Measurements from ENCODE around the gene SYPL1.

SYPL1 gene

DNA sequence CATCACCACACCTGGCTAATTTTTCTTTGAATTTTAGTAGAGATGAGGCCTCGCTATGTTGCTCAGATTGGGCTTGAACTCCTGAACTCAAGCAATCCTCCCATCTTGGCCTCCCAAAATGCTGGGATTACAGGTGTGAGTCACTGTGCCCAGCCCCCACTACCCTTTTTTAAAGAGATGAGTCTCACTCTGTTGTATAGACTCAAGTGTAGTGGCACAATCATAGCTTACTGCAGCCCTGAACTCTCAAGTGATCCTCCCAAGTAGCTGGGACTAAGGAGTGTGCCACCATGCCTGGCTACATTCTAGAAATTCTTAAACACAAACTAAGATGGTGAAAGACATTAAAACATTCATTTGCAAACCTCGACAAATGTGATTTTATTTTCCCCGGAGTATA, 12.6 kb downstream of the SYPL1 start:
- no peak overlapping the region for H3K4me3 ChIP-seq (ENCODE audit: low read depth, low read length)
- no peak for DNase-seq (ENCODE audit: low read depth)

DNA sequence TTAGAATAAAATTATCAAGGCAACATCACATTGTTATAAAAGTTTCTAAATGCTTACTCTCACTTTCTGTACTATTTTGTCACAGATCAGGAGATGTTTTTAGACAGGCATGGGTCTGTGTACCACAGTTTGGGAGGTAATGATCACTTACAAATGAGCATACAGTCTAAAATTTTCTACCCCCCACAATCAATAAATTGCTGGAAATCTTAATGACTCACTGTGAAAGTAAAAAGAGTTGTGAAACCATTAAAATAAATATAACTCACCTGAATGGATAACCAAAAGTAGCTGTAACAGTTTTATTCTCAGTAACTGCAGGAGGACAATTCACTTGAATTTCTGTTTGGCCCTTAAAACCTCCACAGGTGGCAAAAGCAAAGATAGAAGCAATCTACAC, 13.2 kb downstream of the SYPL1 start:
- no peak for DNase-seq (ENCODE audit: low read depth)
- no peak overlapping the region for H3K4me3 ChIP-seq (ENCODE audit: low read depth, low read length)

DNA sequence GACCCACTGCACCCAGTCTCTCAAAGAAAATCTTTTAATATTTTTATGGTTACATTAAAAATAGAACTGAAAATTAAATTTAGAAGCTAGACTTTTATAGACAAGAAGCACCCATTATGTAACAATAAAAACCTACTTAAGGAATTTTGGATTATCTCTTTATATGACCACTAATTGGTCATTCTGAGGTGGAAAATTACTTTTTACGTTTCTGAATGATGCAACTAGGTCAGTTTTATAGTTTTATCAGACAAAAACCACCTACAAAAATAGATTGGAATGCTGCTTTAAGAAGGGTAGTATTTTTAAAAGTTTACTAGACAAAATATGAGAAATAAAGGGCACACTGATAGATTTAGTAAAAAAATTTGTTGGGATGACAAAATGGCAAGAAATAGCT, 16.5 kb downstream of the SYPL1 start:
- no peak for DNase-seq (ENCODE audit: low read depth)
- no peak overlapping the region for H3K4me3 ChIP-seq (ENCODE audit: low read depth, low read length)

DNA sequence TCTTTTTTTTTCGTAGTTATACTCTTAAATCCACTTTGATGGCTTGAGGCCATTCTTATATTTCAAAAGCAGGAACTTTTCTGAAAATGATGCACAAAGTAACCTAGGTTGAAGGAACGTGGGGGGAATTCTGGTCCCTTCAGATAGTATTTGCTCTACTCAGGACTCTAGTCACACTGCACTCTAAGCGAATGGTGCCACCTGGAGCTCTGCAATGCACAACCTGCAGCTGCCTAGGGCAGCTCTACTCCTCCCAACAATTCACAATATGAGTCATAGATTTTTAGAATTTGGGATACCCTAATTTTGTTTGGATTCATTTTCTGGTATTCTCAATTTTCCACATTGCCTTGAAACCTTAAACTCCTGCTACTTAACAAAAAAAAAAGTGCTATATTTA, 17.3 kb downstream of the SYPL1 start:
- DNase-seq (ENCODE audit: low read depth) = no peak

DNA sequence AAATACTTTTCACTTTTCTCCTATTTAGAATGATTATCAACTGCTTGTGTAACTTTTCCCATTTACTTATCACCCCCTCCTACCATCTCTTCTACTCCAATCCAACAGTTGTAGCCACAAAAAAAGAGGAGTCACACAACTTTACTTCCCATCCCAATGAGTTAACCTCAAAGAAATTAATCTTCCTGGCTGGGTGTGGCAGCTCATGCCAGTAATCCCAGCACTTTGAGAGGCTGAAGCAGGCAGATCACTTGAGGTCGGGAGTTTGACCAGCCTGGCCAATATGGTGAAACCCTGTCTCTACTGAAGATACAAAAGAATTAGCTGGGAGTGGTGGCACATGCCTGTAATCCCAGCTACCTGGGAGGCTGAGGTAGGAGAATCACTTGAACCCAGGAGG, 19.9 kb downstream of the SYPL1 start:
- H3K4me3 ChIP-seq (ENCODE audit: low read depth, low read length) = no peak overlapping the region
- no peak for DNase-seq (ENCODE audit: low read depth)

More for the DNA sequence above, 17.3 kb downstream of the SYPL1 start:
- H3K4me3 ChIP-seq (ENCODE audit: low read depth, low read length) = no peak overlapping the region

DNA sequence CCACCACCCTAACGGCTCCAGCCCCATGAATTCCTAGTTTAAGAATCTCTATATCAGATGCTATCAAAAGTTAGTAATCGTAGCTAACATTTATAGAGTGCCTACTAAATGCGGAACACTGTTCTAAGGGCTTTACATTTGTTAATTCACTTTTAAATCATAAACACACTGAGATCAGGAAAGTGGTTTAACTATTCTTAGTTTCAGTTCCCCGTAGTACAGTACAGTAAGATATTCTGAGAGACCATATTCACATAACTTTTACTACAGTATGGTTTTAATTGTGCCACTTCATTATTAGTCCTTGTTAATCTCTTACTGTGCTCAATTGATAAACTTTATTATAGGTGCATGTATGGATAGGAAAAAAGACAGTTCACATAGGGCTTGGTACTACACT, 22.5 kb downstream of the SYPL1 start:
- DNase-seq (ENCODE audit: low read depth) = no peak
- H3K4me3 ChIP-seq (ENCODE audit: low read depth, low read length) = no peak overlapping the region

DNA sequence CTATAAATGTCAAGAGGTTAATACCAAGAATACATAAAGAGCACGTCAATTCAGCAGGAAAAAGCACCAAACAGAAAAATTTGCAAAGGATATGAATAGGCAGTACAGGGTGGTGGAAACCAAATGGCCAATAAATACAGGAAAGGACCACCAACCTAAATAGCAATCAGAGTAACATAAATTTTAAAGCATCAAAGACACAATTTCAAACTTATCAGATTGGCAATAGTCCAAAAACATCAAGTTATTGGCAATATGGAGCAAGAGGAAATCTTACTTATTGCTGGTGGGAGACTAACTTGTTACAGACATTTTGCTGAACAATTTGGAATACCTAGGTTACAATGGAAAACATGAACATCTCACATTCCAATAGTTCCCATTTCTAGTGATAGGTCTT, 24.1 kb downstream of the SYPL1 start:
- DNase-seq (ENCODE audit: low read depth) = no peak
- H3K4me3 ChIP-seq (ENCODE audit: low read depth, low read length) = no peak overlapping the region

DNA sequence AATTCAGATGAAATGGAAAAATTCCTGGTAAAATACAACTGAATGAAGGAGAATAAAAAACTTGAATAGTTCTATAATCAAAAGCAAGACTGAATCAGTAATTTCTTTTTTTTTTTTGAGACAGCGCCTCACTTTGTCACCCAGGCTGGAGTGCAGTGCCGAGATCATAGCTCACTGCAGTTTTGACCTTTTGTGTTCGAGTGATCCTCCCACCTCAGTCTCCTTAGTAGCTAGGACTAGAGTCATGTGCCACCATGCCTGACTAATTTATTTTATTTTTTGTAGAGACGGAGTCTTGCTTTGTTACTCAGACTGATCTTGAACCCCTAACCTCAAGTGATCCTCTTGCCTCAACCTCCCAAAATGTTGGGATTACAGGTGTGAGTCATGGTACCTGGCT, 26.1 kb downstream of the SYPL1 start:
- no peak for DNase-seq (ENCODE audit: low read depth)
- no peak overlapping the region for H3K4me3 ChIP-seq (ENCODE audit: low read depth, low read length)

DNA sequence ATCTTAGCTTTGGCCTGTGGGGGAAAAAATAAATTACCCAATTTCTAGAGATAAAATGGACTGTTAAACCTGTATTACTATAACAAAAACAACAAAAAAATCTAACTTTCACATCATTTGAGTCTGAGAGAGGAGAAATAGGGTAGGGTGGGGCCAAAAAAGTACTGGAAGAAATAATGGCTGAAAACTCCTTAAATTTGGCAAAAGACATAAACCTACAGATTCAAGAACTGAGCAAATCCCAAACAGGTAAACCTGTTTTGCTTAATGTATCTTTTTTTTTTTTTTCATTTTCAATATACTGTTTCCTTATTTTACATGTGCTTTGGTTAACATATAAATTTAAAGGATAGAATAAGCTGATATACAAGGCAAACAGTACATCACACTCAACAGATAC, 27.1 kb downstream of the SYPL1 start:
- H3K4me3 ChIP-seq (ENCODE audit: low read depth, low read length) = no peak overlapping the region
- DNase-seq (ENCODE audit: low read depth) = no peak

DNA sequence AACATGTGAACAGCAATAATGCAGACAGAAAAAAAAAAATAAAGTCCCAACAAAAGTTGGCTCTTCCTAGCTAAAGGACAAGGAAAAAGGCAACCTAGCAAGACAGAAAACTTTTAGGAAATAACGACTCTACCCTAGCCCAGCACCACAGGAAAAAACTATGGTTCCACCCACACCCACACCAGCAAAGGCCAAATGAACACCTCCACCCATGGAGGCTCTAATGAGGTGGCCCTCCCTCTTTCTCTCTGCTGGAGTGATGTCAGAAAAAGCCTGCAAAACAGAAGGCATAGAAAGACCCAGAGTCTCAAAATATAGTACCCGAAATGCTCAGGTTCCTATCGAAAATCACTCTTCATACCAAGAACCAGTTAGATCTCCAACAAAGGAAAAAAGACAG, 28.4 kb downstream of the SYPL1 start:
- no peak for DNase-seq (ENCODE audit: low read depth)
- no peak overlapping the region for H3K4me3 ChIP-seq (ENCODE audit: low read depth, low read length)

DNA sequence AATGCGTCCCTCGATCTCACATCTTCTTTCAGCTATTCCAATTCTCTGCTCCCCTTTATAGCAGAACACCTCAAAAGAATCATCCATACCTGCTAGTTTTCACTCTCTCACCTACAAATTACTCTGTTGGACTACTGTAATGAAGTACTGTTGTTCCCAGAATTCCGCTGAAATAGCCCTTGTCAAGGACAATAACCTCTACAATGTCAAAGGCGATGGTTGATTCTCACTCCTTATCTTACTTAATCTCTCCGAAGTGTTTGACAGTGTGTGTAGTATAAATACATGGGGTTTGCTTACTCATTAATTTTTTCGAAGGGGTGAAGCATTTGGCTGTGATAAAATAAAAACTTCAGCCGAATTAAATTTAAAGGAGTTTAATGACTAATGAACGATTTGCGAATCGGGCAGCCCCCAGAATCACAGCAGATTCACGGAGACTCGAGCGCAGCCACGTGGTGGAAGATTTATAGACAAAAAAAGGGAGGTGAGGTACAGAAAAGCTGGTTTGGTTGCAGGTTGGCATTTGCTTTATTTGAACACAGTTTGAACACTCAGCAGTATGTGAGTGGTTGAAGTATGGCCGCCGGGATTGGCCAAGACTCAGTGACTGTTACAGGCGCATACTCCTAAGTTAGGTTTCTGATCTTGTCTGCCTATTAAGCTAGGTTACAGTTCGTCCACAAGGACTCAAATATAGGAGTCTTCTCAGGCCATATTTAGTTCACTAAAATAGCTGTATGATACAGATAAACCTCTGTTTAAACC, 29.8 kb downstream of the SYPL1 start:
- DNase-seq (ENCODE audit: low read depth) = no peak
- no peak overlapping the region for H3K4me3 ChIP-seq (ENCODE audit: low read depth, low read length)

DNA sequence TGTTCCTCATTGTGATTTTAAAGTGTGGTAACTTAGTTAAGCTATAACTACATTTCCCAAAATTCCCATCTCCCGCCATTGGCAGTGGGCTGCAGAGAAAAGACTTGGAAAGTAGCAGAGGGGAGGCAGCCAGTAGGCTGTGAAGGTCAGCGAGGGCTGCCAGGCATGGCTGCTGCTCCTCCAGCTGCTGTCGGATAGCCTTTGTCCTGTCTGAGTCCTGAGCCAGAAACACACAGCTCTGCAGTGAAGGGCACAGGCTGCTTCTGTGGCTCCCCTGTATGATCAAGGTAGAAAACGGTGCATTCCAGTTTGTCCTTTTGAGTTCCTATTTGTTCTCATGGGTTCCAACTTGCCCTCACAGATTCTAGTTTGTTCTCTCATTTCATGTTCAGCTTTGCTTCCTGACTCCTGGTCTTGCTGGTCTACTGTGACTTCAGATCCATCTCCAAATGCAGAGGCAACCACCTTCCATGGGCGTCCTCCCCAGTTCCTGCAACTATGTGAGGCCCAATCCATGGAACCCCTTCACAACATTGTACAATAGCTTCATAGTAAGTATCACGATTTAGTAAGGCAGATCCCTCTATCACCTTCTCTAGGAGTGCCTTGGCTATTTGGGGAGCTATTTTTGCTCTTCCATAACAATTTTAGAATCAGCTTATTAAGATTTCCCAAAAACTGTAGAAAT, 31.7 kb downstream of the SYPL1 start:
- no peak for DNase-seq (ENCODE audit: low read depth)

DNA sequence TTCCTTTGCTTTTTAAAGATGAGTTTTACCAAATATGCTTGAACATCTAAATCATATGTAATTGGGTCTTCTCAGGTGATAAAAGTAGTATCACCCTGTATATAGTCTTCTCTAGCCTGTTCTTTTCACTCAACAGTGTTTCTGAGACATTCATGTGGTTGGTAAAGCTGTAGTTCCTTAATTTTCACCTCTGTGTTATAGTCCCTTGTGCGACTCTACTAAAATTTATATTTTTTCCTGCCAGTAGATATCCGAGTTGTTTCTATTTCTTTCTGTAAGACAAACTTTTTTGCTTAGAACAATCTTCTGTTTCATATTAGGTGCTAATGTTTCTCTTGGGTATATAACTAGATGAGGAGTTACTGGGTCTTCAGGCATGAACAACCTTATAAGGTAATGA, 35.6 kb downstream of the SYPL1 start:
- no peak for DNase-seq (ENCODE audit: low read depth)
- H3K4me3 ChIP-seq (ENCODE audit: low read depth, low read length) = no peak overlapping the region

More for the DNA sequence above, 31.7 kb downstream of the SYPL1 start:
- H3K4me3 ChIP-seq (ENCODE audit: low read depth, low read length) = no peak overlapping the region

DNA sequence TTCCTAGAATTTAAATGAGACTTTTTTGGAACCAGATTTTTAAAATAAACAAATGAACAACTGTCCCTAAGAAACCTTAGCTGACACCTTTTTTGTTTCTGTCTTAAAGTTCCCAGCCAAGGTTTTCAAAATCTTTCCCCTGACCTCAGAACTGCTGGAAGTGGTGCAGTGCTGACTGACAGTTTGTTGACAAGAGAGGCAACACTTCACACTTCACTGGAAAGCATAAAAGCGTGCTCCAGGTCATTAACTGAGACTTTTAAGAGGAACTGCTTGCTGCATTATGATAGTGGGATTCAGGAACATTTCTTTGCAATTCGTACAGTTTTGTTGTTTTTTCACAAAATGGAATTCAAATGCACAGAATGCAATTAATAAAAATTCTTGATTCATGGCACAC, 36.2 kb downstream of the SYPL1 start:
- DNase-seq (ENCODE audit: low read depth) = no peak

DNA sequence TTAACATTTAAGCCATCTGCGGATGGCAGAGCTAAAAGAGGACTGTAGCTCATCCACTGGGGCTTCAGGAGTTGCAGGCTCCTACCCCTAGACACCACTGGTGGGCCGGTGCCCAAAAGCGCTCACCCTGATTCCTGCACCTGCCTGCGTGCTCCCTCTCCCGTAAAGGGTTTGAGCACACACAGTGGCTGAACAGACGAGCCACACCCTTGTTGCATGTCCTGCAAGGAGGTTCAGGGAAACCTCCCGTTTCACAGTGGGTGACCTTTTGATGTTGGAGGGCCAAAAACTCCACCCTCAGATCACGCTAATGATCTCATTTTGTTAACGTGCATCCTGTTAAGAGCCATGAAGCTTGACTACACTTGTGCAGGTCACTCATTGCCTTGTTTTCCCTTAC, 37.9 kb downstream of the SYPL1 start:
- no peak for DNase-seq (ENCODE audit: low read depth)
- H3K4me3 ChIP-seq (ENCODE audit: low read depth, low read length) = no peak overlapping the region

More for the DNA sequence above, 36.2 kb downstream of the SYPL1 start:
- no peak overlapping the region for H3K4me3 ChIP-seq (ENCODE audit: low read depth, low read length)

DNA sequence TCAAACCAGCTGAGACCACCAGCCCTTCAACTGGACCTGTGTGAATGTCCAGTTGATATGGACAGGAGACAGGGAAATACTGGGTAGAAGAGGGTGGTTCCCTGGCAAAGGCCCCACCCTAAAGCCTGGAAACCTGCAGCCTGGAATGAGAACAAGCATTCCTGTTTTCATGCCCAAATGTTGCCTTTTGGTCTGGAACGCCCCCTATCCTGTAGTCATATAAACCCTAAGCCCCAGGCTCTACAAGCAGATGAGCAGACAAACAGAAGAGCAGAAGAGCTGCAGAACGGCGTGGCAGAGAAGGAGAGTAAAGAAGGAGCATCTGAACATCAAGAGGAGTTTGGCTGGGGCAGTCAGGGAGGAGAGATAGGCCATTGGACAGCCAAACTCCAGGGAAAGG, 38.4 kb downstream of the SYPL1 start:
- no peak overlapping the region for H3K4me3 ChIP-seq (ENCODE audit: low read depth, low read length)
- DNase-seq (ENCODE audit: low read depth) = no peak

DNA sequence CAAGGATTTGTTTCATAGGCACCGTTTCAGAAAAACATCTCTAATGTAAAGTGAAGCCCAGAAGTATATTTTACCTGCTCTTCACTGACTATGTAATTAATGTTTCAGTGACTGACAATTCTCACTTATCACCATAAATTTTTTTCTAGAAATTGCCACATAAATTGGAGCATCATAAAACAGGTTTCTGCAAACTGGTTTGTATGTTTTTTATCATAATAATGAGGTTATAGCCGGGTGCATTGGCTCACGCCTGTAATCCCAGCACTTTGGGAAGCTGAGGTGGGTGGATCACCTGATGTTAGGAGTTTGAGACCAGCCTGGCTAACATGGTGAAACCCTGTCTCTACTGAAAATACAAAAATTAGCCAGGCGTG, 39.4 kb downstream of the SYPL1 start:
- DNase-seq (ENCODE audit: low read depth) = no peak
- H3K4me3 ChIP-seq (ENCODE audit: low read depth, low read length) = no peak overlapping the region

DNA sequence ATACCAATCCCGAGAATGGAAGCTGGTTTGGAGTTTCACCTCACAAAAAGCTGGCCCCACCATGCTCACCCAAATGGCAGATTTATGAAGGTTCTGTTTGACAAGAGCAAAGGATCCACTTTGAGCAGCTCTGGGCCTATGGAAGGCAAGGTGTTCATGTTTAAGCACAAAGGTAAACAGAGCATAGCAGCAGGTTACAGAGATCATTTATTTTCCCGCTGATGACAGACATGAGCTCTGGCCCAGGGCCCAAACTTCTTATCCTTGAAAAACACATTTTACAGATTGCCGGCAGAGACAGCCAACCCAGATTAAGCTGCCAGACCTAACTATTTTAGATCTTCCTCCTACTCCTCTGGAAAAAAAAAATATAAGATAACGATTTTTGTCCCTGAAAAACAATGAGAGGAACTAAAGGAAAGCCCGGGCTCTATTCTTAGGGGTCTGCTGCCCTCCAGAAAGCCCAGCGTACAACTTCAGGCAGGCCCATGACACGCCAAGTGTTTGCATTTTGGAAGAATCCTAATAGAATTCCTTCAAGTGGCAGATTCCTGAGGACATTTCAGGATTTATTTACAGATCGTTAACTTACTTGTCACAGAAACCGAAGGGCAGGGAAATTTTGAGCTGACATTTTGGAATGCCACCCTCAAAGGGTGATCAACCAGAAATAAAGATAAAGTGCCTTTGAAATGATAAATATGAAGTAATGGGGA, 40.0 kb downstream of the SYPL1 start:
- H3K4me3 ChIP-seq (ENCODE audit: low read depth, low read length) = no peak overlapping the region
- DNase-seq (ENCODE audit: low read depth) = no peak

DNA sequence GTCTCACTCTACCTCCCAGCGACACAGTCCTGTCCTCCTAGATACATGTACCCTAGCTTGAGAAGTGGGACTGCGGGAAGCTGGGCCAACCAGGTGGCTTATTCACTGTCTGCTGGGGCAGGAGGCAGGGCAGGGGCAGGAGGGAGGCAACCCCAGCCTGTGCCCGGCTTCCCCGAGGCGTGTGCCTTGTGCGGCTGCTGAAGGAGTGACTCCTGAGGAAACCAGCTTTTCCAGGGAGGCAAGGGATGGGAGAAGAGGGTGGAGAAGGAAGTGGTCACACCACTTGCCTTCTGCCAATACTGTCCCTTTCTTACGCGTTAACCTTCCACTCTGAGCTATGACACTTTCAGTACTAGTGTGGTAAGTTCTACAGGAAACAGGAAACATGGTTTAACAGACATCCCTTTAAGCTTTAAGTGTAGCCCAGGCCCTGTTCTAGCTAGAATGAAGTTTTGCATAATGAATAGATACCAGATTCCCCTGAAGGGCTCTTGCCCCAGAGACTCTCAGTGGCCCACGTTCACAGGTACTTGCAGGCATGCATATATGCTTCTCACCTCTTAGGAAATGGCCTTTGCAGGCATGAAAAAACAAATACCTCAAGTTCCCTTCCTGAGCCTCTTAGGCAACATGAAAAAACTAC, 40.6 kb downstream of the SYPL1 start:
- DNase-seq (ENCODE audit: low read depth) = no peak
- H3K4me3 ChIP-seq (ENCODE audit: low read depth, low read length) = no peak overlapping the region

DNA sequence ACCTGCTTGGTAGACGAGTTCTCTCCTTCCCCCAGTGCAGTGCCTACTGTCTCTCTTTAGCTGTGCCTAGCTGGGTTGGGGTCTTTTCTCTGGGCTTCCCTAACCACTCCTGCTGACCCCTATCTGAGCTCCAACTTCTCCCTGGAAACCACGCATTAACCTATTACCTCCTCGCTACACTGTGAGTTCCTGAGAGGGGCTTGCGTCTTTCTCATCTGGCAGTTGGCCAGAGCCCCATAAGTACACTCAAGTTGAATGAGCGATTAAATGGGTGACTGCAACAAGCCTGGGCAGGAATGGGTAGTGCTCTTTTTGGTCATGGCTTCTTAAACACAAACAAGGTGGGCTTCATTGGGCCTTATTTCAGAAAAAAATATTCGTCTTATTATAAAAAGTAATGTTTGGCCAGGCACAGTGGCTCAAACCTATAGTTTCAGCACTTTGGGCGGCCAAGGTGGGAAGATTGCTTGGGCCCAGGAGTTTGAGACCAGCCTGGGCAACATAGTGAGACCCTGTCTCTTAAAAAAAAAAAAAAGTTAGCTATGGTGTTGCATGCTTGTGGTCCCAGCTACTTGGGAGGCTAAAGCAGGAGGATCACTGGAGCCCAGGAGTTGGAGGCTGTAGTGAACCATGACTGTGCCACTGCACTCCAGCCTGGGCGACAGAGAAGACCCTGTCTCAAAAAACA, 41.4 kb downstream of the SYPL1 start:
- DNase-seq (ENCODE audit: low read depth) = no peak
- no peak overlapping the region for H3K4me3 ChIP-seq (ENCODE audit: low read depth, low read length)

Data from skeletal muscle cell (primary cell).